ENCODE measurements around the gene NCKAP5. TPM values are rescaled to one million over a fixed set of nuclear protein-coding genes. Genes with fewer than 3 reads are reported as not detected.

Gene NCKAP5
- total RNA-seq, 2 donors from 2014 or later = 0.78 to 2.6 TPM

DNA sequence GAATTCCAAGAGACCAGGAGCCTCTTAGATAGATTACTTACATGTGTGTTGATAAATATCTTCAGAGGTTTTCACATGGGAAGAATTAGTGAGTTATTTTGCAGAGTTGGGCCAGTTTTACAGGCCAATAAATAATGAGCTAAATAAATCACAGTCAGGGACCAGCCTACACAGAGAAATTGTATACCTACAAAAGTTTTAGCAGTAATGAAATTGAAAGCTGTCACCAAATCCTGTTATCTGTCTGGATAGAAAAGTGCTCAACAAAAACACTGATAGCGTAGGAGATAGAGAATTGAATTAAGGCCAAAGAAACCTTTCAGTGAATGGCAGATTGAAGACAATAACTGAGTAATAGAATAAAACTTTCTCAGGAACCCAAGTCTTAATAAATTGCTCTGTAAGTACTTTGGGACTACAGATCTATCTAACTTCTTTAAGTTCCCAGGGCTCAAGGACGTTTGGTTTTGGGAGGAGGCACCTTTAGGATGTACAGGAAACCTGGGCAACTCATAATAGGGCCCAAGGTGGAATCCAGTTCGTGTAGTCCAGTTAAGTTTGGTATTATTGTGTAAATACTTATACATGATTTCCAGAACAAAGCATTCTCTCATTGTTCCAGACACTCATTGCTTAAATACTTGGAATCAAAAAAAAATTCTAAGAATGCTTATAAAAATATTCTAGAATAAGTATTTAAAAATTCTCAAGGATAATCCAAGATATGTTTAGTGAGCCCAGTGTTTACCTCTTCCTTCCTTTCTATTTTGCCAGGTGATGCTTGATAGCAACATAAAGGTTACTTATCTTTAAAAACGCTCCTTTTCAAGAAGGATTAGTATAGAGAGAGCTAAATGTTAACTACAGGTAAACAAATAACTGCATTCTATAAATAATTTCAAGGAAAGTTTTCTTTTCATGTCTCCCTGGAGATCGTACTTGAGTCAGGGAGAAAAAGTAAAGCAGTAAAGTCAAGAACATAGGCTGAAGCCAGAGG is 134.5 kb downstream of the NCKAP5 start:
- 41 to 43% methylated on average over 5 of the region's 5 CpGs for WGBS, 2 donors
- Histone ChIP-seq H3K27ac (no peak overlapping the region), H3K27me3 (no peaks in the 10 kb centered on the region), H3K4me1 (peaks cover 9% of the 10 kb centered on the region), H3K36me3 (replicated peaks in 1 of 2; ENCODE audit: insufficient read depth in 1 of 2, low read depth in 2 of 2) (no peaks in the 10 kb centered on the region), H3K4me3 (no peak overlapping the region), H3K9me3 (no peaks in the 10 kb centered on the region)
- intact Hi-C loops (cut with DNase I) = no loop called here
- no peak for ATAC-seq
- TF ChIP-seq POLR2A (IDR thresholded peaks at IDR 0.05) = no peak
- TF ChIP-seq, protein P1, sequence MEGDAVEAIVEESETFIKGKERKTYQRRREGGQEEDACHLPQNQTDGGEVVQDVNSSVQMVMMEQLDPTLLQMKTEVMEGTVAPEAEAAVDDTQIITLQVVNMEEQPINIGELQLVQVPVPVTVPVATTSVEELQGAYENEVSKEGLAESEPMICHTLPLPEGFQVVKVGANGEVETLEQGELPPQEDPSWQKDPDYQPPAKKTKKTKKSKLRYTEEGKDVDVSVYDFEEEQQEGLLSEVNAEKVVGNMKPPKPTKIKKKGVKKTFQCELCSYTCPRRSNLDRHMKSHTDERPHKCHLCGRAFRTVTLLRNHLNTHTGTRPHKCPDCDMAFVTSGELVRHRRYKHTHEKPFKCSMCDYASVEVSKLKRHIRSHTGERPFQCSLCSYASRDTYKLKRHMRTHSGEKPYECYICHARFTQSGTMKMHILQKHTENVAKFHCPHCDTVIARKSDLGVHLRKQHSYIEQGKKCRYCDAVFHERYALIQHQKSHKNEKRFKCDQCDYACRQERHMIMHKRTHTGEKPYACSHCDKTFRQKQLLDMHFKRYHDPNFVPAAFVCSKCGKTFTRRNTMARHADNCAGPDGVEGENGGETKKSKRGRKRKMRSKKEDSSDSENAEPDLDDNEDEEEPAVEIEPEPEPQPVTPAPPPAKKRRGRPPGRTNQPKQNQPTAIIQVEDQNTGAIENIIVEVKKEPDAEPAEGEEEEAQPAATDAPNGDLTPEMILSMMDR (IDR thresholded peaks at IDR 0.05) = no peak
- DNase-seq = no peak

DNA sequence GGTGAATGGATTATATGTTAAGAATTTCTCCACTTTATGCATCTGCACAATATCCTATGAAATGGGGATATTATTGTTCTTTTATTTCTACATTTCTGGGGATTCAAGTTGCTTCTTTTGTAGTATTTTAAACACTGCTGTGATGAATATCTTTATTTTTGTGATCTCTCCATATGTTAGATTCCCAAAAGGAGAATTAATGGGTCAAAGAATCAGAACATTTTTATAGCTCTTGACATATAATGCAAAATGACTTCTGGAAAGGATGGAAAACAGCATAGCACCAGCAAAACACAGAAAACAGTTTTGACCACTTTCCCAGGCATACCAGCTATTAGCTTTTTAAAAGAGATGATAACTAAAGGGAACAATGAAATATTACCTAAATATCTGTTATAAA is 135.5 kb downstream of the NCKAP5 start:
- ATAC-seq = no peak
- no peaks in the 10 kb centered on the region for H3K27me3 ChIP-seq
- no peaks in the 10 kb centered on the region for H3K36me3 ChIP-seq (replicated peaks in 1 of 2; ENCODE audit: insufficient read depth in 1 of 2, low read depth in 2 of 2)
- no peaks in the 10 kb centered on the region for H3K9me3 ChIP-seq
- H3K4me3 ChIP-seq = no peak overlapping the region
- H3K27ac ChIP-seq = no peak overlapping the region
- H3K4me1 ChIP-seq = peaks cover 3% of the 10 kb centered on the region
- no peak for DNase-seq
- TF ChIP-seq, protein P1 (IDR thresholded peaks at IDR 0.05) = no peak
- TF ChIP-seq POLR2A (IDR thresholded peaks at IDR 0.05) = no peak
- intact Hi-C loops (cut with DNase I) = no loop called here

DNA sequence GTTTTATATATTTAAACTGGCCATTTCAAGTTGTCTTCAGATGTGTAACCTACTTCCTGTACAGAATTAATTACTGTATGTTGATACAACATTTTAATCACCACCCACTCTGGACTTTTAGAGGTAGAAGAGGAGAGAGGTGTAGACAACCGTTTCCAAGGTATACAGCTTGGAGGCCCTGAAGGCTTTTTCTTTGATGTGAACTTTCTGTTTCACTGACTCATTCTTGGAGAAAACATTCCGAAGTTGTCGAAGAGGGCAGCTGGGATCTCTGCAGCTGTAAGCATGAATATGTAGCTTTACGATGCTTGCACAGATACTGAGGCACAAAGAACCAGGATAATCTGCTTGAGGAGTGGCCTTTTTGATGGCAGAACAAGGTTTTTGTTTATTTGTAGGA is 137.0 kb downstream of the NCKAP5 start:
- DNase-seq (no peak), ATAC-seq (no peak)
- Histone ChIP-seq H3K36me3 (replicated peaks in 1 of 2; ENCODE audit: insufficient read depth in 1 of 2, low read depth in 2 of 2) (no peaks in the 10 kb centered on the region), H3K4me1 (no peaks in the 10 kb centered on the region), H3K27ac (no peak overlapping the region), H3K4me3 (no peak overlapping the region), H3K27me3 (no peaks in the 10 kb centered on the region), H3K9me3 (no peaks in the 10 kb centered on the region)
- WGBS, 2 donors = 47 to 49% methylated on average over 4 of the region's 4 CpGs
- intact Hi-C loops (cut with DNase I) = no loop called here
- no peak for TF ChIP-seq POLR2A (IDR thresholded peaks at IDR 0.05)
- TF ChIP-seq, protein P1 (IDR thresholded peaks at IDR 0.05) = no peak

DNA sequence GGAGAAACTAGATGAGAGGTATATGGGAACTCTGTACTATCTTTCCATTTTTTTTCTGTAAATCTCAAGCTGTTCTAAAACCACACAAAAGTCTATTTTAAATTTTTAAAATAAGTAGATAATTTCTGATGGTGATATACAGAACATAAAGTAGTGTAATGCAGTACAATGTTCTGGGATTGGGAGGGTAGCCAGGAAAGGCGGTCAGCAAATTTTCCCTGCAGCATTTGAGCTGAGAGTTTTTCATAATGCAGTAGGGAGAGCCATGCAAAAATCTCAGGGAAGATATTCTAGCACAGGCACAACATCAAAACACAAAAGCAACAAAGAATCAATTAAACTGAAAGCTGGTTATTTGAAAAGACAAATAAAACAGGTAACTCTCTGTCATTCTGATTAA is 141.5 kb downstream of the NCKAP5 start:
- WGBS, 2 donors = 90 to 94% methylated on average over 1 of the region's 1 CpG
- H3K4me1 ChIP-seq = peaks cover under 1% of the 10 kb centered on the region
- DNase-seq (no peak), ATAC-seq (no peak)
- H3K4me3 ChIP-seq = no peak overlapping the region
- no peaks in the 10 kb centered on the region for H3K9me3 ChIP-seq
- intact Hi-C loops (cut with DNase I) = no loop called here
- no peaks in the 10 kb centered on the region for H3K36me3 ChIP-seq (replicated peaks in 1 of 2; ENCODE audit: insufficient read depth in 1 of 2, low read depth in 2 of 2)
- TF ChIP-seq POLR2A (IDR thresholded peaks at IDR 0.05) = no peak
- TF ChIP-seq, protein P1 (IDR thresholded peaks at IDR 0.05) = no peak
- H3K27ac ChIP-seq = no peak overlapping the region
- no peaks in the 10 kb centered on the region for H3K27me3 ChIP-seq
